KOPT-K1 (cell line): Measurements from ENCODE around the gene ONECUT2.

Source experiments
- H3K27ac ChIP-seq: fragments of 200-600 bp; sonication (generic); 2 replicates; pipeline ENCODE4 v1.5.1; 2016; ENCODE audit warnings: antibody characterized with exemption, mild to moderate bottlenecking, low read depth, low read length; ENCODE audit not compliant: poor library complexity, severe bottlenecking
- H3K36me3 ChIP-seq: fragments of 200-600 bp; sonication (generic); 2 replicates; pipeline ENCODE4 v1.5.1; 2017; ENCODE audit warnings: antibody characterized with exemption, mild to moderate bottlenecking, low read length, moderate library complexity; ENCODE audit not compliant: insufficient read depth
- H3K9me3 ChIP-seq: fragments of 200-600 bp; sonication (generic); 2 replicates; pipeline ENCODE4 v1.5.1; 2017; ENCODE audit warnings: antibody characterized with exemption, low read length, mild to moderate bottlenecking; ENCODE audit not compliant: insufficient read depth, poor library complexity, severe bottlenecking

The ONECUT2 gene

DNA sequence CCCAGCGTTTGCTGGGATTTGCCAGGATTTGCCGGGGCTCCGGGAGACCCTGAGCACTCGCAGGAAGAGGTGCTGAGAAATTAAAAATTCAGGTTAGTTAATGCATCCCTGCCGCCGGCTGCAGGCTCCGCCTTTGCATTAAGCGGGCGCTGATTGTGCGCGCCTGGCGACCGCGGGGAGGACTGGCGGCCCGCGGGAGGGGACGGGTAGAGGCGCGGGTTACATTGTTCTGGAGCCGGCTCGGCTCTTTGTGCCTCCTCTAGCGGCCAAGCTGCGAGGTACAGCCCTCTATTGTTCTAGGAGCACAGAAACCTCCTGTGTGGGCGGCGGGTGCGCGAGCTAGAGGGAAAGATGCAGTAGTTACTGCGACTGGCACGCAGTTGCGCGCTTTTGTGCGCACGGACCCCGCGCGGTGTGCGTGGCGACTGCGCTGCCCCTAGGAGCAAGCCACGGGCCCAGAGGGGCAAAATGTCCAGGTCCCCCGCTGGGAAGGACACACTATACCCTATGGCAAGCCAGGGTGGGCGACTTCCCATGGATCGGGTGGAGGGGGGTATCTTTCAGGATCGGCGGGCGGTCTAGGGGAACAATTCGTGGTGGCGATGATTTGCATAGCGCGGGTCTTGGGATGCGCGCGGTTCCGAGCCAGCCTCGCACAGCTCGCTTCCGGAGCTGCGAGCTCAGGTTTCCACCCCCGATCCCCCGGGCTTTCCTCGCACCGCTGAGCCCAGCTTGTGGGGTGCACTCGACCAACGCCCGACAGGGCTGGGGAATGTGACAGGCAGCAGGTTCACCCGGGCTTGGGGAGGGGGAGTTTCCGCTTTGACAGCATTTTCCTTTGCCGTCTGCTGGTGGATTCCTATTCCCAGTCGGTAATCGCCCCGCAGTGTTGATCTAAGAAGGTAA is 2.8 kb downstream of the ONECUT2 start:
- no peaks in the 10 kb centered on the region for H3K36me3 ChIP-seq
- peaks cover 9% of the 10 kb centered on the region for H3K9me3 ChIP-seq
- H3K27ac ChIP-seq: no peak overlapping the region

DNA sequence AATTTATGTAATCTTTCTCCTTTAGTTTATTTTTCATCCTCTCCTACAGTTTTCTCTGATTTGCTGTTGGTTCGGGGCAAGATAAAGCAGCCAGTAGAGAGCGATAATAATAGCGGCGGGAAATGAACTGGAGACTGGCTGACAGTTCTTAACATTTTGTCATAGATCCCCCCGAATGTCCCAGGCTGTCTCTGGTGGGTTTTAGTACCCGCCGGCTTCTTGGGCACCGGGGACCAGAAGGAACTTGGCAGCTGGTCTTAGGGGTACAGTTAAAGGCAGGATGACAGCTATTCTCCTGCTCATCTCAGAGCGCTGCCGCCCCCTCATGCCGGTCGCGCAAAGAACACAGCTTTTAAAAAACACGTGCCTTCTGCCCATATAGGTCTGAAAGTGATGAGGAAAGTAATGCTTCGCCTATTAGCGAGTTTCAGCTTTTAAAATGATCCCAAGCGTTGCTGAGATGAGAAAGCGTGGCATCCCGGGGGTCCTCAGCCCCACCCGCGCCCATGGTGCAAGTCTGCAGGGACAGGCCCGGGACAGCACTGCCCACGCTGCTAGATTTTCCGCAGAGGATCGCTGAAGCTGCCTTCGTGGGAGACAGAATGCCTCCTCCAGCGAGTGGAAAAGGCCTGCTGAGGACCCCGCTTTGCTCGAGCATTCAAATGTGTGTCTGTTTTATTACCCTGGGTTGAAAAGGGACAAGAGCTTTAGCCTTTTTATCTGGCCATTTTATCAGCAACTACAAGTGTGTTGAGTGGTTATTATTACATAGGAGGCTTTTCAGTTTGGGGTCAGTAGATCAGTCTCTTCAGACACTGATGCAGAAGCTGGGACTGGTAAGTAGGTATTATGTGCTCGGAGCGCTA is 3.8 kb downstream of the ONECUT2 start:
- Histone ChIP-seq H3K36me3 (no peaks in the 10 kb centered on the region), H3K27ac (no peak overlapping the region), H3K9me3 (peaks cover 9% of the 10 kb centered on the region)

DNA sequence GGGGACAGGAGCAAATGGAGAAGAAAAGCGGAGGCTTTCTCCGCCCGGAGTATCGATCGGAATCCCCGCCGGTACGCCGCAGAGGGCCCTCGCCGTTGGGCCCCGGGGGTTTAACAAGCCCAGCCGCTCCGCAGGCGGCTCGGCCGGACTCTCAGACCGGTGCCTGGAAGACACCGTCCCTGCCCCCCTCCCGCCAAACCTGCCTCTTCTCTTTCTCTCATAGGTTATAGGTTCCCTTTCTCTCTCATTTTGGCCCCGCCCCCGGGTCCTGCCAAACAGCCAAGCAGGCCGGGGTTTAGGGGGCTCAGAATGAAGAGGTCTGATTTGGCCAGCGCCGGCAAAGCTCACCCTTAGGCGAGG is 4.4 kb downstream of the ONECUT2 start:
- Histone ChIP-seq H3K36me3 (no peaks in the 10 kb centered on the region), H3K9me3 (peaks cover 9% of the 10 kb centered on the region), H3K27ac (no peak overlapping the region)

DNA sequence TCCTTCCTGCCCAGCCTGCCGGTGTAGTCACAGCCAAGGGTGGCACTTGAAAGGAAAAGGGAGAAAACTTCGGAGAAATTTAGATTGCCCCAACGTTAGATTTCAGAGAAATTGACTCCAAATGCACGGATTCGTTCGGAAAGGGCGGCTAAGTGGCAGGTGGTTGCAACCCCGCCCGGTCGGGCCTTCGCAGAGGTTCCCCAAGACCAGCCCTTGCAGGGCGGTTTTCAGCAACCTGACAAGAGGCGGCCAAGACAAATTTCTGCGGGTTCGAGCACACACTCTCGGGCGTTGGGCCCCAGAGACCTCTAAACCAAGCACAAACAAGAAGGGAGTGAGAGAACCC is 4.8 kb downstream of the ONECUT2 start:
- Histone ChIP-seq H3K9me3 (peaks cover 9% of the 10 kb centered on the region), H3K36me3 (no peaks in the 10 kb centered on the region), H3K27ac (no peak overlapping the region)

DNA sequence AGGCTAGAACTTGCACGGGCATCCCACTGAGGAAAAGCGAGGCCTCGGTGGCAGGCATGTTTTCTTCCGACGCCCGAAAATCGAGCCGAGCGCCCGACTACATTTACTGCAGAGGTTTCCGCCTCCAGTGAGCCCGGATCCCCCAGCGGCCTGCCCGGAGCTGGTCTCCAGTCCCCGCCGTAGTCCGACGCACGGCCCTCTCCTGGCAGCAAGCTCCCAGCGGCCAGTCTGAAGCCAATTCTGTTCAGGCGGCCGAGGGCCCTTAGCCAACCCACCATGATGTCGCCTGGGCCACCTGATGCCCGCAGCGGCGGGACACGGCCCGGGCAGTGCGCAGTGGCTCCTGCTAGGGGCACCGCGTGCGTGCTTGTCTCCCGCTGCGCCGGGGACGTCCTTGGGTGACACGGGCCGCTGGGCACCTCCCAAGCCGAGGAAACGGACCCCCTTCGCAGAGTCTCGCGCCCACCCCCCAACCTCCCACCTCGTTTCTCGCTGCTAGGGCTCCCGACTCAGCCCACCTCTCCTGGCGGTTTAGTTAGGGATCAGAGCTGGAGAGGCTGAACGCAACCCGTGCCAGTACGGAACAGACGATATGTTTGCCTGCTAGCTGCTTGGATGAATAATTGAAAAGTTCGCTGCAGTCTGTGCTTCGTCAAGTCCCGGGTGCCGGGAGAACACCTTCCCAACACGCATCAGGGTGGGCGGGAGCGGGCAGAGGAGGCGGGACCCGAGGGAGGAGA is 5.3 kb downstream of the ONECUT2 start:
- no peak overlapping the region for H3K27ac ChIP-seq
- H3K36me3 ChIP-seq: no peaks in the 10 kb centered on the region
- H3K9me3 ChIP-seq: peaks cover 9% of the 10 kb centered on the region

DNA sequence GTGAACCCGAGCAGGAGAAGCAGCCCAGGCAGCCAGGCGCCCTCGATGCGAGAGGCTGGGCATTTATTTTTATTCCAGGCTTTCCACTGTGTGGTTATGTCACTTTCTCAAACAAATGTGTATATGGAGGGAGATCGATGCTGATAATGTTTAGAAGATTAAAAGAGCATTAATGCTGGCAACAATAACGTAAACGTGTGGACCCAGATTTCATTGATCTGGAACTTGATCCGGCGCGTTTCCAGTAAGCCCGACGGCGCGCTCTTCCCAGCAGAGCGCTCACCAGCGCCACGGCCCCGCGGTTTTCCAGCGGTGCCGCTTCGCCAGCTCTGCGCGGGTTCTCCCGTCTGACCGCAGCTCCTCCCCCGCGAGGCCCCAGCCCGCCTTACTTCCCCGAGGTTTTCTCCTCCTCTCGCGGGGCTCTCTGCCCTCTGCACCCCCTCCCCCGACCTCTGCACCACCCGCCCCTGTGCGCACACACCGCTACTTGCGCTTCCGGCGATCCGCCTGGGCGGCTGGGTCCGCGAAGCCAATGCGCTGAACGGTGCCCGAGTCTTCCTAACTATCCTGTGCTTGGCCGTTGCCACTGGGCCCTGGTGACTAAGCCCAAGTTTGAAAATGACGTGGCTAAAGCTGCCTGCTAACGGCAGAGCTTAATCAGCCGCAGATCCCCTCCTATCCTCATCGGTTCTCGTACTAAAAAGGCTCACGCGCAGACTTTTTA is 6.1 kb downstream of the ONECUT2 start:
- Histone ChIP-seq H3K9me3 (peaks cover 9% of the 10 kb centered on the region), H3K36me3 (no peaks in the 10 kb centered on the region), H3K27ac (no peak overlapping the region)

DNA sequence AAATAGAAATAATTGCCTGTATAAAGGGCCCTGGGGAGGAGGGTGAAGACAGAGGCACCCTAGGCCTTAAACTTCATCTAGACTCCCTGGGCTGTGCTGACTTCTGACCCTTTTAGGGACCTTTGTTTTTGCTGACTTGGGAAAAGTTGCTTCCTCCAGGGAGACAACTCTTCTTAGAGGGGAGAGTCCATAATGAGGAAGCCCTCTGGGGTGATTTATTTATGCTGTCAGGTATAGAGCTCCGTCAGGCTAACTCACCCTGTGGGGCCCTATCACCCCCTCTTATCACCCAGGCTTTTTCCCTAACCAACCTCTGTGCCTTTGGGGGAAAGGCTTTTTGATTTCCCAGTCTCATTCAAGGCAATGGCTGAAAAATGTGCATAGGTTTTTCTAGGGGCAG is 8.1 kb downstream of the ONECUT2 start:
- H3K9me3 ChIP-seq: peaks cover 9% of the 10 kb centered on the region
- no peaks in the 10 kb centered on the region for H3K36me3 ChIP-seq
- no peak overlapping the region for H3K27ac ChIP-seq

DNA sequence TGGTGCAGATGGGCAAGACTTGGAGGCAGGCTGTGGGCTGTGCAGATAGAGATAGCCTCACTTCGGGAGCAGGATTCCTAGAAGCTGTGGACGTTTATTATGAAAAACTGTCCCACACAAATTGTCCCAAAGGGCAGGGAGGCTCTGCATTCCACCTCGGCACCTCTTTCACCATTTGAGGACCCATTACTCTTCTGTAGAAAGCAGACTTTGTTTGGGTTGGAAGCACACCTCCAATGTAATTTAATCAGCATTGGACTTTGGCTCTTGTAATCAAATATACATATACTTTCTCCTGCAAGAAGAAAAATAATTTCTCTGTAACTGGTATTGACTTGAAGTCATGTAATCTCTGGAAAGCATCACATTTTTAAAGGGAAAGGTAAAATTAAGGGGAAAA is 8.5 kb downstream of the ONECUT2 start:
- H3K36me3 ChIP-seq: no peaks in the 10 kb centered on the region
- H3K27ac ChIP-seq: no peak overlapping the region
- peaks cover 9% of the 10 kb centered on the region for H3K9me3 ChIP-seq

DNA sequence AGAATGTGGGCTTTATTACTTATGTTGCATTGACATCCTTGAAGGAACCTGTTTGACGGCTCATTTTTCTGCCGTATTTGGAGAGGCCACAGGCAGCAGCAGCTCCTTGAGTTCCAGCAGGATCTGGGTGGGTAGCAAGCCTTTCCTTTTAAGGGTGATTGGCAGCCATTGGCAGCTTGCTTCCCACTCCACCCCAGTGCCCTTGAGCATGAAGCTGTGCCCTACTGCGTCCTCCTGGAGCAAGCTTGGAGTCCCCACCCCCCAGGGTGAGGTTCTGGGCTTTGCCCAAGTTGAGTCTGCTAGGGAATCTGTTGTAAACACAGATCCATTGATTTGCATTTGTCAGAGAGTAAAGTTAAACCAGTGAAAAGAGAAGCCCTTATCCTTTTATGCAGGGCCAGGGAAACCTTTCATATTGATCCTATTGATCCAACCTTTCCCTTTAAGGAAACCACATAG is 9.2 kb downstream of the ONECUT2 start:
- H3K27ac ChIP-seq: no peak overlapping the region
- peaks cover 9% of the 10 kb centered on the region for H3K9me3 ChIP-seq
- H3K36me3 ChIP-seq: no peaks in the 10 kb centered on the region

DNA sequence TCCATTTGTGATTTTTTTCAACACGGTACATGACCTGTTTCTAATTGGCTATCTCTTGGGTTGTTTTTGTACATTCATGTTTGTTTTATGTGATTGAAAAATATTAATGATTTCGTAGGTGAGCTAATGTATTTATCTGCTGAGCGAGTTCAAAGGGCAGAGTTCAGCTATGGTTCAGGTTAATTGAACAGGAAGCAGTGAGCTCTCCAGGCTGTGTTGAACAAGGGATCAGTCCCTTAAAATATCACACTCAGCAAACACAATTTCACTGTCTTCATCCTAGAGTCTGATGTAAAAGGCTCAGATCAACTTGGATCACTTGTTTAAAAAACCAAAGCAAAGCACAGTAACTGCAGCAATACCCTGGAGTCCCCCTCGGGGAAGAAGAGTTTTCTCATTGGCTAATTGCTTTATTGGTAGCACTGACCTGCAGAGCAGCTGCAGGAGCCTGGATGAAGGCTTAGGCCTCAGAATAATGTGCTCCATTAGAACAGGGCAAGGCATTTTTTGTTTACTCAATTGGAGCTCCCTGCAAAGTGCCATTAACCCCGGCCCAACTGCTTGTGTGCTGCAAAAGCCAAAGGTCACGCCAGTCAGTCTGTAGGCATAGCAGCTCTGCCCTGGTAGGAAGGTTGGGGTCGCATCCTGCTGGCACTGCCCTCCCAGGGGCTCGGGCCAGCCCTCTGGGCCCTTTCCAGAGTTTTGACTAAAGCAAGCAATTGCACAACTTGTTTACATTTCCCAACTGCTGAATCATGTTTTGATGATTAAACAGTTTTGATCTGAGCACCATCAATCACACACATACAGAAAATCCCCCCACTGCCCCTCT is 10.5 kb downstream of the ONECUT2 start:
- Histone ChIP-seq H3K27ac (no peak overlapping the region), H3K36me3 (no peaks in the 10 kb centered on the region), H3K9me3 (peaks cover 8% of the 10 kb centered on the region)

DNA sequence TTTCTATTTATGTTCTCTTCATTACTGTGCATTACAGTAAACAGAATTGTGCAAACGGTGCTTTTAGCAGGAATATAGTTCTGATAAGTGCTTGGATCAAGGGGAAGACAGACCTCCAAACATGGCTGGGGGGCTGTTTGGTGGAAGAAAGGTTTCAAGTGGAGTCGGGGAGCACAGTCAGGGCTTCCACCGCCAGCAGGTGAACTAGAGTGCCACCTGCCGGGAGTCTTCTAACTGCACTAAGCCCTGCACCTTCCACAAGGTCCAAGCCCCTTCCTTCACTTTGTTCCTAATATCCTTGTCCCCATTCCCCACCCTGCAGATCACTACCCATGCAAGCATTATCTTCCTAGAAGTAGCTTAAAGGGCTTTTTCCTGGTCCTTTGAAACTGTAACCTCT is 11.1 kb downstream of the ONECUT2 start:
- Histone ChIP-seq H3K9me3 (peaks cover 2% of the 10 kb centered on the region), H3K27ac (no peak overlapping the region), H3K36me3 (no peaks in the 10 kb centered on the region)

DNA sequence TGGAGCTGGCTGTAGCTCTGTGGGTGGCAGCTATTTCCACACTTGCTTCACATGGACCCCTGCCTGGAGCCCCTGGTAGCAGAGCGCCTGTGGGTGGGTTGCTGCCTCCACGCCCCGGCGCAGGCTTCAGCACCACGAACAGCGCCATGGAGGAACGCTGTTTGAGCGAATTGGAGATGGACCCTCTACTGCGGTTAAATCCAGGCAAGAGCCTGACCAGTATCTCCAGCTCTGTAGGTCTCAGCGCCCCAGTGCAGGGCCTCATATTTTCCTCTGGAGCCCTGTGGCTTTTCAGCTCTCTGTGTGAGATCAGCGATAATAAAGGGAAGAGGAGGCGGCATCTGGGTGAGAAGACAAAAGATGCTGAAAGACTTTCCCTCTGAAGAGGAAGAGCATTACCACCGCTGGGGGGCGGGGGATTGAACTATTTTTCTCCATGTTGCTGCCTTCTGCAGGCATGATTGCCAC is 12.0 kb downstream of the ONECUT2 start:
- no peaks in the 10 kb centered on the region for H3K9me3 ChIP-seq
- H3K27ac ChIP-seq: no peak overlapping the region
- H3K36me3 ChIP-seq: no peaks in the 10 kb centered on the region

DNA sequence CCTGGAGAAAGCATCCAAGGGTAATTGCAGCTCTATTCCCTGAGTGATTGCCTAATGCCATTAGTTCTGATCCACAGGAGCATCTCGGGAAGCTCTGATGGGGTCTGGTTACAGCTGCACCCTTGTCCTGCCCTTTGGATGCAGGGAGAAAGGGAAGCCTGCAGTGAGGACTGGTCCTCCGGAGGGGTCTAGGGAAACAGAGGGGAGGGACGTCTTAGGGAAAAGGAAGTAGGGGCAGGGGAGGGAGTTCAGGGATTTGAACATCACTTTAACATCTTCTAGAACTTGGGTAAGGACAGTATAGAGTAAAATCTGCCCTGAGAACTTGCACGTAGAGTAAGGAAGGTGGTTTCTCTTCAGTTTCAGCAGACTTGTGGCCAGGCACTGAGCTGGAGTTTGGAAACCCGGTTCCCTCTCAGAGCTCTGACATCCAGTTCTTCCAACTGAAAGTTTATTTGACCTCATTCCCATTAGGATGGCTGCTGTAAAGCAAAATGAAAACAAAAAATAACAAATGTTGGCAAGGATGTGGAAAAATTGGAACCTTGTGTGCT is 20.5 kb downstream of the ONECUT2 start:
- no peaks in the 10 kb centered on the region for H3K36me3 ChIP-seq
- H3K27ac ChIP-seq: no peak overlapping the region
- H3K9me3 ChIP-seq: no peaks in the 10 kb centered on the region
